Measurements from ENCODE around the gene TMEM63B.

TMEM63B gene

DNA sequence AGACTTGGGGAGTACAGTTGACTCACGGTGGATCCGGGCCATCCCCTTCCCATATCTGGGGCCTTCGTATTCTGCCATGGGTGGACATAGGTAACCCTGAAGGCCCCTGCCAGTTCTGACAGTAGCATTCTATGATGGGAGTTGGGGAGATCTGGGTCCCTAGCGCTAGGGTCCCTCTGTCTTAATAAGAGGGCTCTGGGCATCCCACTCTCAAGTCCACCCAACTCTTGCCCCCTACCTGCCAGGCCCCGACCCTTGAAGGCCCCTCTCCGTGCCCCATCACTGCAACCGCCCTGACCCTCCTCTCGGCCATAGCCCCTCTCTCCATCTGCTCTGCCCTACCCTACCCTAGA lies 24.7 kb downstream of the TMEM63B start:
- TF ChIP-seq, protein P1, sequence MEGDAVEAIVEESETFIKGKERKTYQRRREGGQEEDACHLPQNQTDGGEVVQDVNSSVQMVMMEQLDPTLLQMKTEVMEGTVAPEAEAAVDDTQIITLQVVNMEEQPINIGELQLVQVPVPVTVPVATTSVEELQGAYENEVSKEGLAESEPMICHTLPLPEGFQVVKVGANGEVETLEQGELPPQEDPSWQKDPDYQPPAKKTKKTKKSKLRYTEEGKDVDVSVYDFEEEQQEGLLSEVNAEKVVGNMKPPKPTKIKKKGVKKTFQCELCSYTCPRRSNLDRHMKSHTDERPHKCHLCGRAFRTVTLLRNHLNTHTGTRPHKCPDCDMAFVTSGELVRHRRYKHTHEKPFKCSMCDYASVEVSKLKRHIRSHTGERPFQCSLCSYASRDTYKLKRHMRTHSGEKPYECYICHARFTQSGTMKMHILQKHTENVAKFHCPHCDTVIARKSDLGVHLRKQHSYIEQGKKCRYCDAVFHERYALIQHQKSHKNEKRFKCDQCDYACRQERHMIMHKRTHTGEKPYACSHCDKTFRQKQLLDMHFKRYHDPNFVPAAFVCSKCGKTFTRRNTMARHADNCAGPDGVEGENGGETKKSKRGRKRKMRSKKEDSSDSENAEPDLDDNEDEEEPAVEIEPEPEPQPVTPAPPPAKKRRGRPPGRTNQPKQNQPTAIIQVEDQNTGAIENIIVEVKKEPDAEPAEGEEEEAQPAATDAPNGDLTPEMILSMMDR (IDR thresholded peaks at IDR 0.05; ENCODE audit: insufficient read depth, low read depth, low read length, missing control alignments): no peak
- no peak for DNase-seq (ENCODE audit: low read depth)
- no peak overlapping the region for H3K4me3 ChIP-seq (ENCODE audit: low read length)

DNA sequence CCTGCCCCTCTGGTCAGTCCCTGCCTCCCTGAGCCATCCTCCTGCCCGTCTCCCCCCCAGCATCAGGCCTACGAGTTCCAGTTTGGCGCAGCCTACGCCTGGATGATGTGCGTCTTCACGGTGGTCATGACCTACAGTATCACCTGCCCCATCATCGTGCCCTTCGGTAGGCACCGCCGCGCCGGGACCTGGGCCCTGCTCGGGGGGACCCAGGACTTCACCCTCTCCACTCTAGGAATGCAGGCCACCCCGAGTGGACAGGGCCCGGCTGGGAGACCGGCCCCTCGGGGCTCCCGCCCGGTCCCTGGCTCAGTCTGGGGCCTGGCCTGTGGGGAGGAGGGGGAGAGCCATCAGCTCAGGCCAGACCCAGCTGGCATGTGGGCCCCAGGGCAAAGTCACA lies 25.2 kb downstream of the TMEM63B start:
- TF ChIP-seq, protein P1 (IDR thresholded peaks at IDR 0.05; ENCODE audit: insufficient read depth, low read depth, low read length, missing control alignments): no peak
- no peak overlapping the region for H3K4me3 ChIP-seq (ENCODE audit: low read length)
- no peak for DNase-seq (ENCODE audit: low read depth)

DNA sequence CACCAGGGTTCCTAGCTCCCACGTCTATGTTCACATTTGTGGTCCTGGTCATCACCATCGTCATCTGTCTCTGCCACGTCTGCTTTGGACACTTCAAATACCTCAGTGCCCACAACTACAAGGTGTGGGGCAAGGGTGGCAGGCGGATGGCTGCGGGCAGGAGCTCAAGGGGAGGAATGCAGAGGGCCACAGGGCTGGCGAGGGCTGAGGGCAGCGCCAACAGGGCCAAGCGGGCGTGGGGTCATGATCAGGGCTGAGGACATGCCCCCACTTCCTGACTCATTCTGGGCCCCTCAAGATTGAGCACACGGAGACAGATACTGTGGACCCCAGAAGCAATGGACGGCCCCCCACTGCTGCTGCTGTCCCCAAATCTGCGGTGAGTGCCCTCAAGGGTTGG lies 26.7 kb downstream of the TMEM63B start:
- H3K4me3 ChIP-seq (ENCODE audit: low read length): no peak overlapping the region
- TF ChIP-seq, protein P1 (IDR thresholded peaks at IDR 0.05; ENCODE audit: insufficient read depth, low read depth, low read length, missing control alignments): no peak
- DNase-seq (ENCODE audit: low read depth): no peak

DNA sequence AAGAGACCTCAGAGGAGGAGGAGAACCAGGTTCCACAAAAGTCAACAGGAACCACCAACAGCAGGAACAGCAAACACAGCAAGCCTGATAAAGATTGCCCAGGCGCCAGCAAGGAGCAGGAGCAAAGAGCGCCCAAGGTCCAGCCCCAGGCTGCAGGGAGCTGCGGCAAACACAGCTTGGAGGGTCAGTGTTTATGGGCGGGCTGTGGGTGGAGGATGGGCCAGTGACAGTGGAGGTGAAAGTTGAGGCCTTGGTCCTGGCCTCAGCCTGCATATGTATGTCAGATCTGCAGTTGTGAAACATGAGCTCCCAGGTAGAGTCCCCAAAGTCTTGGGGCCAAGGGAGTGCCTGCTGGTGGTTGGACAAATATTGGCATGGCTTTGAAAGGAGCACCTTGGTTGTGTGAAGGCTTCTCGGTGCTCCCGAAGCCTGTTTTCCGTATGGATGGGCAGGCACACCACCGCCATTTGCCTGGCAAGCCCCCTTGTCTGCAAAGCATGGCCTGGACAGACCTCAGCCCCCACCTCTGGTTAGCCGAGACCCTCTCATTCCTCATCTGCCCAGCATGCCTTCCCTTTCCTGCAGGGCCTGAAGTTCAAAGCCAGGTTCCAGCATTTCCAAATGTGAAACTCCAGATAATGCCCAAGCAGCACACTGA lies 29.3 kb downstream of the TMEM63B start:
- TF ChIP-seq, protein P1 (IDR thresholded peaks at IDR 0.05; ENCODE audit: insufficient read depth, low read depth, low read length, missing control alignments): no peak
- H3K4me3 ChIP-seq (ENCODE audit: low read length): no peak overlapping the region
- DNase-seq (ENCODE audit: low read depth): no peak

DNA sequence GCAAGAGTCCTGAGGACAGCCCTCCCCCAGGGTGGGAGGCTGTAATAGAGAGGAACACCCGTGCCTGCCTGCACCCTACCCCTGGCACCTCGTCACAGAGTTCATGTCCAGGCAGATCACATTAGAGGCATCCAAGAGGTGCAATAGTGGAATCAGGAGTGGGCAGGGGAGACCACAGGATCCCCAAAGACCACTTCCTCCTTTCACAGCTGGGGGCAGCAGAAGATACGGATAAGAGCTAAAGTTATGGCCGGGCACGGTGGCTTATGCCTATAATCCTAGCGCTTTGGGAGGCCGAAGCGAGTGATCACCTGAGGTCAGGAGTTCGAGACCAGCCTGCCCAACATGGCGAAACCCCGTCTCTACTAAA lies 29.8 kb downstream of the TMEM63B start:
- no peak for DNase-seq (ENCODE audit: low read depth)
- TF ChIP-seq, protein P1 (IDR thresholded peaks at IDR 0.05; ENCODE audit: insufficient read depth, low read depth, low read length, missing control alignments): no peak
- H3K4me3 ChIP-seq (ENCODE audit: low read length): no peak overlapping the region

DNA sequence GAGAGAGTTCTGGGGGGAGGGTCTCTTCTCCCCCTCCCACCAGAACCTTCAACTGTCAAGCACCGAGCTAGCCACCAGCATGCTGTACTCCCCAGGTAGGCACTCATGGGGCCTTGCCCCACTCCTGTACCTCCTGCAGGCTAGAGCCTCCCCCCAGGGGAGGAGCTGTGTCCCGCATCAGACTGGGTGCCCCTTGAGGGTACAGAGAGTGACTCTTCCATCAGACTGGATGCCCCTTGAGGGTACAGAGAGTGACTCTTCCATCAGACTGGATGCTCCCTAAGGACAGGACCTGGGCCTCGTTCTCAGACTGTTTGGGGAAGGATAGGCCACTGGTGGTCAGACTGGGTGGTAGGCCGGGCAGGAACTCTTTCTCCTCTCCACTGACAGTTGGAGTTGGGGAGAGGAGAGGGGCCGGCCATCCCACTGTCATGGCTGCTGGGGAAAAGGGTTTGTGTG lies 31.4 kb downstream of the TMEM63B start, which contains the start of gene CAPN11:
CAPN11 (plus strand) TSS at position 51 of the 459 bp plus-strand sequence; CDS start at position 80, 29 bp downstream.
- TF ChIP-seq, protein P1 (IDR thresholded peaks at IDR 0.05; ENCODE audit: insufficient read depth, low read depth, low read length, missing control alignments): no peak
- no peak for DNase-seq (ENCODE audit: low read depth)
- H3K4me3 ChIP-seq (ENCODE audit: low read length): no peak within 1 kb of the TSS

DNA sequence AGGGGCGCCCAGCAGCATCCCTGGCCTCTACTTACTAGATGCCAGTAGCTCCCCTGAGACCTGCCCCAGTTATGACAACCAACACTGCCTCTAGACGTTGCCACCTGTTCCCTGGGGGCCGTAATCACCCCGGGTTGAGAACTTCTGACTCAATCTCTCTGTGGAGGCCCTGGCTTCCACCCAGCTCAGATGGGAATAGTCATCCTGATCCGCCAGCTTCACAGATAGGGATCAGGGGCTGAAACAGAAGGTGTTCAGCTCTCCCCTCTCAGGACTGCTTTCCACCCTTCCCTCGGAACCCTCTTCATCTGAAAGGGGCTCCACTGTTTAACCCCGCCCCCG lies 34.6 kb downstream of the TMEM63B start:
- no peak overlapping the region for H3K4me3 ChIP-seq (ENCODE audit: low read length)
- DNase-seq (ENCODE audit: low read depth): peak; percentile 76
- TF ChIP-seq, protein P1 (IDR thresholded peaks at IDR 0.05; ENCODE audit: insufficient read depth, low read depth, low read length, missing control alignments): no peak

Data from epithelial cell of esophagus (primary cell).